ENCODE measurements around the gene SDF4.

SDF4 gene

GRCh38 chr1:1241588-1242219 is 9.9 kb upstream of the SDF4 start:
- no peak for DNase-seq (ENCODE audit: low read depth)

- peak; percentile 31 for DNase-seq (ENCODE audit: low read depth)
Measured at GRCh38 chr1:1240822-1241587, 9.2 kb upstream of the SDF4 start.

- DNase-seq (ENCODE audit: low read depth), result no peak
Measured at GRCh38 chr1:1240348-1240732, 8.5 kb upstream of the SDF4 start.

GRCh38 chr1:1239614-1240347 is 8.0 kb upstream of the SDF4 start:
- DNase-seq (ENCODE audit: low read depth), result no peak

GRCh38 chr1:1239227-1239613 is 7.4 kb upstream of the SDF4 start:
- DNase-seq (ENCODE audit: low read depth), result no peak

- DNase-seq (ENCODE audit: low read depth), result no peak
Measured at GRCh38 chr1:1238702-1239178, 6.9 kb upstream of the SDF4 start.

GRCh38 chr1:1237874-1238701 is 6.3 kb upstream of the SDF4 start:
- DNase-seq (ENCODE audit: low read depth), result no peak

GRCh38 chr1:1236945-1237873 is 5.4 kb upstream of the SDF4 start:
- DNase-seq (ENCODE audit: low read depth), result no peak

- DNase-seq (ENCODE audit: low read depth), result no peak
Measured at GRCh38 chr1:1236176-1236763, 4.5 kb upstream of the SDF4 start.

GRCh38 chr1:1235016-1235744 is 3.4 kb upstream of the SDF4 start:
- no peak for DNase-seq (ENCODE audit: low read depth)

- no peak for DNase-seq (ENCODE audit: low read depth)
Measured at GRCh38 chr1:1234180-1234808, 2.5 kb upstream of the SDF4 start.

GRCh38 chr1:1233567-1233892 is 1.7 kb upstream of the SDF4 start:
- DNase-seq (ENCODE audit: low read depth), result no peak

GRCh38 chr1:1232796-1233566 is 1.2 kb upstream of the SDF4 start:
- DNase-seq (ENCODE audit: low read depth), result no peak

GRCh38 chr1:1232208-1232795 is 501 bp upstream of the SDF4 start, which contains the start of gene B3GALT6:
TSS of gene B3GALT6 (plus strand) at chr1:1232237. CDS start at chr1:1232279, 42 bp downstream.
- no peak for DNase-seq (ENCODE audit: low read depth)

- peak; percentile 80 for DNase-seq (ENCODE audit: low read depth)
Measured at GRCh38 chr1:1230656-1231399, 973 bp downstream of the SDF4 start.

- DNase-seq (ENCODE audit: low read depth), result no peak
Measured at GRCh38 chr1:1229770-1230169, 2.0 kb downstream of the SDF4 start.

- no peak for DNase-seq (ENCODE audit: low read depth)
Measured at GRCh38 chr1:1228596-1229321, 3.0 kb downstream of the SDF4 start.

Data from EH (cell line).